Hepatocyte (in vitro differentiated cells): Measurements from ENCODE around the gene RPS21.

ENCODE experiments used
- CTCF ChIP-seq: fragments of 200-600 bp; sonication (generic); IDR thresholded peaks from 2 replicates; pipeline ENCODE4 v1.5.1; 2016; ENCODE audit warnings: antibody characterized with exemption, mild to moderate bottlenecking; ENCODE audit not compliant: poor library complexity
- EZH2 ChIP-seq: fragments of 200-600 bp; sonication (generic); IDR thresholded peaks from 2 replicates; pipeline ENCODE4 v1.6.1; 2016; ENCODE audit warnings: antibody characterized with exemption, mild to moderate bottlenecking, borderline replicate concordance

- TF ChIP-seq CTCF (peak; percentile 80), EZH2 (no peak)
Measured at GRCh38 chr20:62382306-62383198, 4.4 kb upstream of the RPS21 start.
